Parathyroid adenoma (tissue), 2 donors: Measurements from ENCODE around the gene TTC22.

Experiments
- H2AFZ ChIP-seq: fragments of 300-600 bp; sonication (generic); one replicate; pipeline ENCODE4 v1.7.0; 2017; ENCODE audit warnings: antibody characterized with exemption, mild to moderate bottlenecking
- H3K27ac ChIP-seq: fragments of 300-600 bp; sonication (generic); one replicate; pipeline ENCODE4 v1.7.0; 2017
- H3K27me3 ChIP-seq: fragments of 300-600 bp; sonication (generic); one replicate; pipeline ENCODE4 v1.7.0; 2017; ENCODE audit warnings: low read length; ENCODE audit not compliant: control insufficient read depth, insufficient read depth
- H3K36me3 ChIP-seq: fragments of 300-600 bp; sonication (generic); one replicate; pipeline ENCODE4 v1.7.0; 2017; ENCODE audit warnings: low read length; ENCODE audit not compliant: control insufficient read depth, insufficient read depth
- H3K4me1 ChIP-seq: fragments of 300-600 bp; sonication (generic); one replicate; pipeline ENCODE4 v1.7.0; 2017; ENCODE audit warnings: control low read depth
- H3K4me2 ChIP-seq: fragments of 300-600 bp; sonication (generic); one replicate; pipeline ENCODE4 v1.7.0; 2017; ENCODE audit warnings: low read length
- H3K4me3 ChIP-seq: fragments of 300-600 bp; sonication (generic); one replicate; pipeline ENCODE4 v1.7.0; 2017; ENCODE audit warnings: low read depth, low read length
- H3K79me2 ChIP-seq: fragments of 300-600 bp; sonication (generic); one replicate; pipeline ENCODE4 v1.7.0; 2017; ENCODE audit warnings: control low read depth
- H3K9ac ChIP-seq: fragments of 300-600 bp; sonication (generic); one replicate; pipeline ENCODE4 v1.7.0; 2017; ENCODE audit warnings: mild to moderate bottlenecking
- H3K9me3 ChIP-seq: fragments of 300-600 bp; sonication (generic); one replicate; pipeline ENCODE4 v1.7.0; 2017; ENCODE audit warnings: low read length; ENCODE audit not compliant: control insufficient read depth
- TF ChIP-seq, protein P1 (sequence below): fragments of 300-600 bp; sonication (generic); IDR thresholded peaks from one replicate; pipeline ENCODE4 v1.7.0; 2017; ENCODE audit warnings: antibody characterized with exemption, mild to moderate bottlenecking
- donor health status: primary hyperparathyroidism.

Gene TTC22

DNA sequence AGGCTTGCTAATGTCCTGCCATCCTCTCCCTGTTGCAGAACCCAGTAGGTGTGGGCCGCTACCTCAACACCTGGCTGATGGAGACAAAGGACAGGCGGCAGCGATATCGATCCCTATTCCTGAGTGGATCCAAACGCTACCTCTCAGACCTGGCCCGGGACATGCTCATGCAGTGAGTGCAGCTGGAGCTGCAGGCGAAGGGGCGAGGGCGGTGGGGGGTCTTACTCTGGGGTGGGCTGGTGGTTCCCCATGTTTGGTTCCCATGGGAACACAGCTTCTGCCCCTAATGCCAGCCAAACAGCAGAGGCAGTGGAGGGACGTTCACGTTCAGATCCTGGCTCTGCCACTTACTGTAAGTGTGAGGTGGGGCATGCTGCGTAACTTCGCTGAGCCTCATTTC lies 15.8 kb upstream of the TTC22 start:
- H3K4me3 ChIP-seq = no peak overlapping the region

DNA sequence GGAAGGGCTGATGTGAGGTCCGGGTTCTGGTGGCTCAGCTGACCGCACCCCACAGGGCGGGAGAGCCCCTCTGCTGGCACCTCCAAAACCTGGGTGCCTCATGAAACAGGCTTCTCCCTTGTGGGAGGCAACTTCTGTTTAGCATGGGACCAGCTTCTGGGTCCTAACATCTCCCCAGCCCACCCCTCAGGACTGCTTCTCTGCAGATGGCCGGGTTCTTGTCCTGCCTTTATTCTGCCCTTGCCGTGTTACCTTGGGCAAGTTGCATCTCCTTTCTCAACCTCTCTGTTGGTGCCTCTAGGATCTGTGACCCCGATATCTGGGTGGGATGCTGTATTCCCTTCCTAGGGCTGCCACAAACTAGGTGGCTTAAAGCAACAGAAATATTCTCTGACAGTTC lies 15.0 kb upstream of the TTC22 start:
- no peaks in the 10 kb centered on the region for H3K9me3 ChIP-seq
- no peaks in the 10 kb centered on the region for H3K27me3 ChIP-seq
- no peaks in the 10 kb centered on the region for H3K79me2 ChIP-seq
- no peaks in the 10 kb centered on the region for H3K4me1 ChIP-seq
- H3K4me2 ChIP-seq = no peak overlapping the region
- no peaks in the 10 kb centered on the region for H3K36me3 ChIP-seq
- no peak overlapping the region for H3K9ac ChIP-seq
- no peak overlapping the region for H3K4me3 ChIP-seq
- no peak overlapping the region for H2AFZ ChIP-seq
- H3K27ac ChIP-seq = no peak overlapping the region
- TF ChIP-seq, protein P1, sequence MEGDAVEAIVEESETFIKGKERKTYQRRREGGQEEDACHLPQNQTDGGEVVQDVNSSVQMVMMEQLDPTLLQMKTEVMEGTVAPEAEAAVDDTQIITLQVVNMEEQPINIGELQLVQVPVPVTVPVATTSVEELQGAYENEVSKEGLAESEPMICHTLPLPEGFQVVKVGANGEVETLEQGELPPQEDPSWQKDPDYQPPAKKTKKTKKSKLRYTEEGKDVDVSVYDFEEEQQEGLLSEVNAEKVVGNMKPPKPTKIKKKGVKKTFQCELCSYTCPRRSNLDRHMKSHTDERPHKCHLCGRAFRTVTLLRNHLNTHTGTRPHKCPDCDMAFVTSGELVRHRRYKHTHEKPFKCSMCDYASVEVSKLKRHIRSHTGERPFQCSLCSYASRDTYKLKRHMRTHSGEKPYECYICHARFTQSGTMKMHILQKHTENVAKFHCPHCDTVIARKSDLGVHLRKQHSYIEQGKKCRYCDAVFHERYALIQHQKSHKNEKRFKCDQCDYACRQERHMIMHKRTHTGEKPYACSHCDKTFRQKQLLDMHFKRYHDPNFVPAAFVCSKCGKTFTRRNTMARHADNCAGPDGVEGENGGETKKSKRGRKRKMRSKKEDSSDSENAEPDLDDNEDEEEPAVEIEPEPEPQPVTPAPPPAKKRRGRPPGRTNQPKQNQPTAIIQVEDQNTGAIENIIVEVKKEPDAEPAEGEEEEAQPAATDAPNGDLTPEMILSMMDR = no peak

More for the DNA sequence above, 15.8 kb upstream of the TTC22 start:
- H2AFZ ChIP-seq = no peak overlapping the region
- no peaks in the 10 kb centered on the region for H3K27me3 ChIP-seq
- H3K27ac ChIP-seq = no peak overlapping the region
- H3K9ac ChIP-seq = no peak overlapping the region
- H3K36me3 ChIP-seq = no peaks in the 10 kb centered on the region
- TF ChIP-seq, protein P1 = no peak
- H3K4me2 ChIP-seq = no peak overlapping the region
- no peaks in the 10 kb centered on the region for H3K79me2 ChIP-seq
- H3K4me1 ChIP-seq = no peaks in the 10 kb centered on the region
- H3K9me3 ChIP-seq = no peaks in the 10 kb centered on the region

- Histone ChIP-seq H3K4me2 (no peak overlapping the region), H3K4me3 (no peak overlapping the region), H2AFZ (no peak overlapping the region), H3K4me1 (no peaks in the 10 kb centered on the region), H3K79me2 (no peaks in the 10 kb centered on the region), H3K36me3 (no peaks in the 10 kb centered on the region), H3K9ac (no peak overlapping the region), H3K27me3 (no peaks in the 10 kb centered on the region), H3K27ac (no peak overlapping the region), H3K9me3 (no peaks in the 10 kb centered on the region)
- TF ChIP-seq, protein P1 = no peak
Measured at GRCh38 chr1:54815086-54815876, 14.2 kb upstream of the TTC22 start.

- Histone ChIP-seq H3K4me1 (no peaks in the 10 kb centered on the region), H3K4me3 (no peak overlapping the region), H3K27me3 (no peaks in the 10 kb centered on the region), H3K9me3 (no peaks in the 10 kb centered on the region), H3K79me2 (no peaks in the 10 kb centered on the region), H3K36me3 (no peaks in the 10 kb centered on the region), H2AFZ (no peak overlapping the region), H3K27ac (no peak overlapping the region), H3K9ac (no peak overlapping the region), H3K4me2 (no peak overlapping the region)
- TF ChIP-seq, protein P1 = no peak
Measured at GRCh38 chr1:54814571-54814970, 13.4 kb upstream of the TTC22 start.

DNA sequence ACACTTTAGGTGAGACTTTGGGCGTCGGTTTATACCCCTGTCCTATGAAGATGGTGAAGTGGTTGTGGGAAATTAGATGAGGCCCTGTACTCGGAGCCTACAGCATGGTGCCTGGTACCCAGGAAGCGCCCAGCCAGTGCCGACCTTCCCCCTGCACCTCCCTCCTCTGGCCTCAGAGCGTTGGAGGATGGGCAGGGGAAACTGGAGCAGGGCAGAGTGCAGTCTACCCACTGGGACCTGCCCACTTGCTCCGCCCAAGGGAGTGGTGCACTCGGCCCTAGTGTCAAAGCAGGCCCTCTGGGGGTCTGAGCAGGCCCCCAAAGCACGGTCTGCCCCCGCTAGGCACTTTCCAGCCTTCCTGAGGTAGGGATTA lies 13.0 kb upstream of the TTC22 start:
- Histone ChIP-seq H3K36me3 (no peaks in the 10 kb centered on the region), H3K4me2 (no peak overlapping the region), H3K4me1 (no peaks in the 10 kb centered on the region), H3K9ac (no peak overlapping the region), H3K4me3 (no peak overlapping the region), H3K27me3 (no peaks in the 10 kb centered on the region), H3K79me2 (no peaks in the 10 kb centered on the region), H3K9me3 (no peaks in the 10 kb centered on the region), H3K27ac (no peak overlapping the region), H2AFZ (no peak overlapping the region)
- TF ChIP-seq, protein P1 = no peak
